ENCODE results near the gene TOMM7.

TOMM7 gene

DNA sequence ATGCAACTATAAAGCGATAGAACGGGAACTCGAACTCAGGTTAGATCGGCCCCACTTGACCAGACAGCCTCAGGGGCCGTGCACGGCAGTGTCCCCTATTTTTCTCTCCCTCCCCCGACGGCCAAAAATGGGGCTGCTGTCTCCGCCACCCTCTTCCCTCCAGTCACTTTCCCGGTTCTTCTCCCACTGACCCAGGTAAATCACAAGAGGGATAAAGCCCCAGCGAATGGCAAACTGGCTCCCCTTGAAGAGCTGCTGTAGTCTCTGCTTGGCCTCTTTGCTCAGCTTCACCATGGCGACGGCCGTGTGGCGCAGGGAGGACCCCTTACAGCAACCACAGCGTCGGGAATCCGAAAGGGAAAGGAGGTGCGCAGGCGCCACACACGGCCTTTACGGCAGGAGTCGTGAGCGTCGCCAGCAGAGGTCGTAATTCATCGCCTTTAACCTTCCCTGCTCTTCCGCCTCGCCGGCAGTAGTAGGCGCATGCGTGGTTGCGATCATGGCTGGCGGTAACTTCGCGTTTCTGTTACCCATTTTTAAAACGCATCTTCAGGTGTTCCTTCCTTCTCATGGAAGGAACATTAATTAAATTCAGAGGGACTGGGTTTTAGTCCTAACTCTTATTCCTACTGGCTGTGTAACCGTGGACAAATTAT, at the start of gene TOMM7:
TOMM7 (minus strand) TSS at position 364 of the 656 bp plus-strand sequence; CDS start at position 294, 70 bp downstream.
- peak; percentile 95 for DNase-seq (ENCODE audit: low spot score)

DNA sequence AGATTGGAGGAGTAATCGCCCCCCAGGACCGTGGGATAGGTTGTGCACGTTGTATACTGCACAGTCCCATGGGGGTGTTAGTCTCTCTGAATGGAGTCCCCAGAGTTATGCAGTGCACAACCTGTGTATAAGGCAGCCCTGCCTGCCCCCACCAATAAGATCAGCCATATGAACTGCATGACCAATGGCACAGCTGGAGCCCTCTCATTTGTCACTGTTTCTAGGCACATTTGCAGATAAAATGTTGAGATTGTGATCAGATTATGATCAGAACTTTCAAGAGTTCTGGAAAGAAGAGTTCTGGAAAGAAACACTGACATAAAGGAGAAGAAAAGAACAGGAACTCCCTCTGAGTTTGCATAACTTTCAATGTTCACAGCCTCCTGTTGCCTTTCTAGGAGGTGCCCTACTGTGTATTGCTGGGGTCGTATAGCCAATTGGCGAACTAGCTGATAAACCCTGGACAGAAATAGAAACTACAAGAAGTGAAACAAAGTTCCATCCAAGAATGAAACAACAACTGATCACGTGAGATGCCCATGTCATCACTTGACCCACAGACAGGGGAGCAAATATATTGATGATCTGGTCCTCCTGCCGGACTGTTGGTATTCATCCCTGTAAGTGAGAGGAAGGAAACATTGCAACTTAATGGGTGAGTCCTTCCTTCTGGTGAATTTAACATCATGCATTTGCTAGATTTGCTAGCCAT, 49.6 kb upstream of the TOMM7 start:
- no peak for DNase-seq (ENCODE audit: low spot score)

DNA sequence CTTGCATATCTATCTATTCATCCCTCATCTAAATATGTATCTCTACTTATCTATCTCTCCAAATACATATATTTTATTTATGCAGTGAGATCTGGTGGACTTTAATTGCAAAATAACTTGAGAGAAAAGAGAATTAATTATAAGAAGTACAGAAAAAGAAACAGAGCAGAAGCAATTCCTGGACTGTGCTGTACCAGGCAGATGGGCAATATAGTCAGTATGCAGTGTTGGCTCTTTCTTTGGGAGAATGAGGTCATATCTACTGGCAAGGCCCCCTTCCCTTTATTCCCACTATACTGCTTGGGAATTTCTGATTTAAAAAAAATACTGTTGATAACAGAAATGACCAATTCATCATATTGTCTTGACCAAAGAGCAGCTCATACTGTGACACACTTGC, 49.0 kb upstream of the TOMM7 start:
- DNase-seq (ENCODE audit: low spot score) = no peak

DNA sequence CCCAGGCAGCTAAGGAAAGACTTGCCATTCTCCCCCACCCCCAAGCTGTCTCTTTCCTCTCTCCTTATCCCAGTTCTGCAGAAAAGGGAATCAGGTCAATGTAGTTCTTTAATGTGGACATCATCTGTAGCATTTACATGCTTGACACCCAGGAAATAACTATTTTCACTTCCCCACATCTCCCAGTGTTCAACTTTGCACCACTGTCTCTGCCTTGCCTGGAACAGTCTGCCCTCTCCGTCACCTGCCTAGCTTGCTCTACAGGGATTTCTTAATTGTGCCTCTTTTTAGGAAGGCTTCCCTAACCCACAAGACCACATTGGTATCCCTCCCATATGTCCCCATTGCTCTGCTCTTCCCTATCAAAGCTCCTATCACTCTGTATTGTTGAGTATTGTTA, 45.9 kb upstream of the TOMM7 start:
- DNase-seq (ENCODE audit: low spot score) = no peak

DNA sequence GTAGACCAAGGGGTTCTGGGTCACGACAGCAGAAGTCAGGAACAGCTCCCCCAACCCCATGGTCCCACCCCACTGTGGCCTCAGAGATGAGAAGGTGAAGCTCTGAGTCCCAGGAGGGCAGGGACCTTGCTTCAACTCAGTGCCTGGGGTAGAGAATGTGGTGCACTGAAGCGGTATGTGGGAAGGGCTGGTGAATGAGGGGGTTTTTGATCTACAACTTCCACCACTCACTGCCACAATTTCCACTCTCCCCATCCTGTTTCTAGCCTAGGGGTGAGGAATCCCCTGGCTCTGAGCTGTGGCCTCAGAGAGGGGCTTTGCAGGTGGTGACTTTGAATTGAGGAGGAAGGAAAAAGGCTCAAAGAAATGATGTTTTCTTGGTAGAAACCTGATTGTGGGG, 44.9 kb upstream of the TOMM7 start:
- DNase-seq (ENCODE audit: low spot score) = no peak

DNA sequence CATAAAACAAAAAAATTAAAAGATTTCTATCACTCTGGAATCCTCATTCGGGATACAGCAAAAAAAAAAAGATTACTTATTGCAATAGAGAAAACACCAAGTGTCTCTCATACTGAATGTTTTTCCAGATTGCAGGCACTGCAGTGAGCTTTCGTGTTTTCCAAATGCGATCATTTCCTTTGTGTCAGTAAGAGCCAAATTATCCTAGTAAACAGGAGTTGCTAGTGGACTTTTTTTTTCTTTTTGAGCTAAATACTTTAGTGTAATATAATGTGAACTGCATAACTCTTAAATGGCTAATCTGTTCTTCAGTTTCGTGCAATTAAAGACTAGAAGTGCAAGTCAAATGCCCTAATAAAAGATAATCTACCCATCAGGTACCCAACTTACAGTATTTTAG, 44.4 kb upstream of the TOMM7 start:
- no peak for DNase-seq (ENCODE audit: low spot score)

DNA sequence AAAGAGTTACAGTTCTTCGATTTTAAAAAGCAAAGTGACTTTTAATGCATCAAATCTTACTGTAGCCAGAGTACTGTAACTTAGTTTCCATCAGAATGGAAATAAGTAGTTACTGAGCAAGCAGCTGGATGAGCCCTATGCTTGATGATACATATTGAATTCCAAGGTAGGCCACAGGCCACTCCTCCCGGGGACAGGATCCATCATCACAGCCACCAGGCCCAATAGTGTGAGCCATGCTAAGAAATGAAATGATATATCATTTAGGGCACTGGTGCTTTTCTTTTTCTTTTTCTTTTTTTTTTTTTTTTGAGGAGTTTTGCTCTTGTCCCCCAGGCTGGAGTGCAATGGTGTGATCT, 42.9 kb upstream of the TOMM7 start:
- DNase-seq (ENCODE audit: low spot score) = no peak

DNA sequence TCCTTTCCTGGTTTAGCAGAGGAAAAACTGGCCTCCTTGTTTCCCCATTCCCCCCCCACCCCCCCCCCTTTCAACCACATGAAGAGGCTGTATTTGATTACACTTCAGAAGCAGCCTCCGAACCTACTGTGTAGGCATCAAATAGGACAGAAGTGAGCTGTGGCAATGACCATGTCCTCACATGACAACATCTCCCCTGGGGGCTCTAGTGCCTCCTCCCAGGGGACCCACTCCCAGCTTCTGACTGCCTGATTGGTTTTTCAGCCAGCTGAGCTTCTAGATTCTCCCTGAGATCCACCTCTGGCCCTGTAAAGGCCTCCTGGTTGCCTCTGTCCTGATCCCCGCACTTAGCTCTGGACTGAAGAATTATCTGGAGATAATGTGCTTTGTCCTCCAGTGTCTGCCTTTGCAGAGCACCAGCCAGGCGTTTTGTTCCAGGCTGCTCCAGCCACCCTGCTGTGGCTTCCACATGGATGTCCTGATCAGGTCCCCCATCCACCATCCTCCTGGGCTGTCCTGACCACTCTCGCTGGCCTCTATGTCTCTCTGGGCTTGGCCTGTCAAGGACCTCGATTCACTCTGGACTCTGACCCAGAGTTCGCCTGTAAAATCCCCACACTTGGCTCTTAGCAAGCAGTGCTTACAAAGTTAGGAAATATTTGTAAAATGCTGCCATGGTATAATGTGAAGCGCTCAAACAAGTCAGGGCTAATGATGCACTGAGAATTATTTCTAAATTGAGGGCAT, 42.4 kb upstream of the TOMM7 start:
- no peak for DNase-seq (ENCODE audit: low spot score)

DNA sequence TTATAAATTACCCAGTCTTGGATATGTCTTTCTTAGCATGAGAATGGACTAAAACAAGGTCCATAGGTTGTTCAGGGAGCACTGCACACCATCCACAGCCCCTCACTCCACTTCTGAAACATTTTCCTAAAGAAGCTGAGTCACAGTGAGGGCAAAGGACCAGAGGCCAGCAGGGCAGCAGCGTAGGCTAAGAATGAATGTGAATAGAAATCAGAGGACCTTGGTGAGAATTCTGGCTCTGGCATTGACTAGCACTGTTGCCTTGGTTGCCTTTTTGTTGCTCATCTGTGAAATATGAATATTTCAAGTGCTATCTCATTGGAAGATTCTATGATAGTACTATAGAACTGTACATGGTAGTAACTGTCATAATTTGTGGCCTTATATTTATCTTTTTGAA, 41.7 kb upstream of the TOMM7 start:
- no peak for DNase-seq (ENCODE audit: low spot score)

DNA sequence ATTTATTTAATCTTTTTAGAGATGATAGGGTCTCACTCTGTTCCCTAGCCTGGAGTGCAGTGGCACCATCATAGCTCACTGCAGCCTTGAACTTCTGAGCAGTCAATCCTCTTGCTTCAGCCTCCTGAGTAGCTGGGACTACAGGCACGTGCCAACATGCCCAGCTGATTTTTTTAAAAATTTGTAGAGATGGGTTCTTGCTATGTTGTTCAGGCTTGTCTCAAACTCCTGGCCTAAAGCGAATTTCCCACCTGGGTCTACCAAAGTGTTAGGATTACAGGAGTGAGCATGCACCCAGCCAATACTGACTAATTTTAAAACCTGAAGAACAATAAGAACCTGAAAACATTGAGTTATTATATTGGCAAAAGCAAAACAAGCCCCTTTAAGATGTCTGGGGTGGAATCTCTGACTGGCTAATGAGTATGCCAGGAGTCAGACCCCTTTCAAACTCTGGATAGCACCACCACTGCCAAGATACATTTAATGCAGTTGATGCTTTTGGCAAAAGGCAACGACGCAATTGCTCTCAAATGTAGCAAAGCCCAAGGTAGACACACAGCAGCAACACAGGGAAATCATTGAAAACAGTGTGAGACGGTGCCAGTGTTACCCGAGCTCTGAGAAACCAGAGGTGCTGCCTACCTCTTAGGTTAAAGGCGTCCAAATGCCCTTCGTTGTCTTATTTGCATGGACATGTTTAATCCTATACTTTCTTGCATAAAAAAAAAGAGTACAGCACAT, 40.7 kb upstream of the TOMM7 start:
- no peak for DNase-seq (ENCODE audit: low spot score)

DNA sequence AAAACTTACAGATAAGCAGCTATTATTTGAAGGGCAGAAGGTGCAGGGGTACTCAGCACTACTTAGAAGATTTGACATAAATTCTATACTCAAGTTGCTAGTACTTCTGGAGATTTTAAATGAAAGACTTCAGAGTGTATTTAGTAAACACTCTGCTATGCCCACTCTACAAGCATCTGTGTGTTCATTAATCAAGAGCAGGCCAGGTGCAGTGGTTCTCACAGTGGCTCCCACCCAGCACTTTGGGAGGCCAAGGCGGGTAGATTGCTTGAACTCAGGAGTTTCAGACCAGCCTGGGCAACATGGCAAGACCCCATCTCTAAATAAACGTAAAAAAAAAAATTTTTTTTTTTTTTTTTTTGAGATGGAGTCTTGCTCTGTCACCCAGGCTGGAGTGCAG, 38.9 kb upstream of the TOMM7 start:
- DNase-seq (ENCODE audit: low spot score) = no peak

DNA sequence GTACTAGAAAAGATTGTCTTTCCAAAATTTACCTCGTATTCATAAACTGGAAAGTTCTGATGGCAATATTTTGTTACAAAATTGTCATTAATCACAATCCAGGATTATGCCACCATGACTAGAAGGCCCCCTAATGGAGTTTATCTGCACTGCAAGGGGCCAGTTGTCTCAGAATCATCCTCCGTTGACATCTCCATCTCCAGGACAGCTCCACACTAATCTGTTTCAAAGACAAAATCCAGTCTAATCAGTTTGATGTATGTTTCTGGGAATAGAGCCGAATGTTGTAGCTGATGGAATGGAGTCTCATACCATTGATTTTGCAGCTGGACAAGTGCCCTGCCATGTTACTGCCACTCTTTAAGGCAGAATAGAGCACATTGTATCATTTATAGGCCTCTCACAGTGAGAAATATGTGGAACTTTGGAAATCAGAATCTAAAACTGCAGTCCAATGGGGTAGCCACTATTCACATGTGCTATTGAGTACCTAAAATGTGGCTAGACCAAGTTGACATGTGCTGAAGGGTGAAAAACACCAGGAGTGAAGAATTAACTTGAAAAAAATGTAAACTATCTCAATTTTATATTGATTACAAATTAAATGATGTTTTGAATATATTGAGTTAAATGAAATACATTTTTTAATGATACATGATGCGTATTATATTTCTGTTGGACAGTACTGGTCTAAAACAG, 38.3 kb upstream of the TOMM7 start:
- peak; percentile 30 for DNase-seq (ENCODE audit: low spot score)

DNA sequence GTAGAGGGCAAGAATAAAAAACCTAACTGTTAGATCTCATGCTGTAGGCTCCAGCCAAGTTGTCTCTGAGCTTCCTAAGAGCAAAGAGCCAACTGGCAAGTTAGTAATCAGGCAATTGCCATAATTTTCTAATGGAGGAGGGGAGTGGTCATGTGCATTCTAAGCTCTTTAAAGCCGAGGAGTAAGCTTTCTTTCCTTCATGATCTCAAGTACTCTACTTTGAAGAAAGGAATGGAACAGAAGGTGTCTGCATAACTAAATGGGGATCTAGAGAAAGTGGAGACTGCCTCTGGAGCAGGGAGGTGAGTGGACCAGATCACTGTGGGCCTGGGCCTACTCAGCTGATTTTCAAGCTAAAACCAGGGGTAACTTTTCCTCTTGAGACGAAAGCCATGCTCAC, 37.7 kb upstream of the TOMM7 start:
- no peak for DNase-seq (ENCODE audit: low spot score)

DNA sequence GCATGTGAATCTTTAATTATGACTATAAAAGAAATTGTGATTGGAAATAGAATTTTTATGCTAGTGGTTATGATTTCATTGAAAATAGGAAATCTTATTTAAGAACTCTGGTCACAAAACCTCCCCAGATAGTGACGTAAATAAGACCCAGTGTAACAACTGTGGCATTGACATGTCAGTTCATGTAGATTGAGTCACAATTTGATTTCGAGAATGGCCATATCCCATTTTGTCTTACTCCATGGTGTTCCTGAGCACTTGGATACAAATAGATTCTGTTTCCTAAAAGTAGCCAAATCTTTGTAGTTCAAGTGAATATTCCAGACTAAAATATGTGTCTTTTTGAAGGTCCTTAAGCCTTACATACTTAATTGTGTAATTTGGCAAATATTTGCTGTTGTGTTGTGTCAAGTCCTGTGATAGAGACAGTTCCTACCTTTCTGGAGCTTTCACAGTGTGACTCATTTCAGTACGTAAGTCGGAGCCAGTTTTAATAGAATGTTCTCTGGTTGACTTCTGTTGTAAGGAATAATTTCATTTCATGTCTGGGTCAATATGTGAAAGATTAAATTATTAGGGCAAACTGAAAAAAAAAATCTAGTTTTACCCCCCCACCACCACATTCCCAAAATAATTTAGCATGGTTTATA, 37.1 kb upstream of the TOMM7 start:
- no peak for DNase-seq (ENCODE audit: low spot score)

DNA sequence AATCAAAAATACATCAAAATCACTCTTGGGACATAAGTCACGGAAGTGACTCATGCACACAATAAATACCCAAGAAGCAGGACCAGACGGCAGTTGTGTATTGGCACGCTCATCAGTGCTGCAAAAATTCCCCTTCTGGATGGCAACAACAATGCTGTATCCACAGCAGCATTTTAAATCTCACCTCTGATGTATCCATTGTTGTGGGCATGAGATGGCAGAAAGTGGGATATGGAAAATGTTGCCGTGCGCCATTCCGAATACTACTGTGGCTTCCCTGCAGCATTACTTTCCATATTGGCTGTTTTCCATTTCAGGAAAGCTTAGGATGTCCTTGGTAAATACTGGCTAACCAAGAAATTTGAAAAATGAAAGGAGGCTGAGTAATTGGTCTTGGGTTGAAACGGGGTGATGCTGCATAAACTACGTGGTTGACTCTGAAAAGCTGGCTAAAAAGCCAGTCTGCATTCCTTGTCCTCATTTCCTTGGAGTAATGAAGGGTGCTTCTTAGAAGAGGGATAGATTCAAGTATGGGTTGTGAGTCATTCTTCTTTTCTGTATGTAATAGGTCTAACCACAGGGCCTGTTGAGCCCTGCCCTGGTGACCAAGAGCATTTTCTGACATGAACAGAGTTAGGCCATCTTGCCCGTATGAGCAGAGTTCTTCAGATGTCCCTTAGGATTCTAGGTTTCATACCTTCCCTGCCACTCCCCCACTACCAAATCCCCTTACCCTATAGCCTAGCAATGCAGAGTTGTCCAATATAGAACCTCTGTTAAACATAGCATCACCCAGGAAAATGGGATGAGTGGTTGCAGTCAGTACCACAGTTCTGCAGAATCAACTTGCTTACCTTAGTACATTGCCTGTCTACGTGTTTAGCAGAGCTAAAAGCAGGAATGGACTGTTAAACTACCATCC, 36.3 kb upstream of the TOMM7 start:
- DNase-seq (ENCODE audit: low spot score) = no peak

DNA sequence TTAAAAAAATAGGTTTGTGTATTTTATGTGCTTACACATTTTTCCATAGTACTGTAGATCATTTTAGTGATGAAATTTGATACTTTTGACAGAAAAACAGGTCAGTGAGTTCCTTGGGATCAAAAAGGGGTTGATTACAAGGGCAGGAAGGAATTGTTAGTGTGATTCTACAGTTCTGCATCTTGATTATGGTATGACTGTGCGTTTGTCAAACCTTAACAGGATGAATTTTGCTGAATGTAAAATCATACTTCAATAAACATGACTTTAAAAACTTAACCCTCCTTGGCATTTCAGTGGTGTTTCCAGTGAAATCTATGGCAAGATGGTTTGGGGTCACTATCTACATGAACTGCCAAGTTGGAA, 35.6 kb upstream of the TOMM7 start:
- DNase-seq (ENCODE audit: low spot score) = no peak

DNA sequence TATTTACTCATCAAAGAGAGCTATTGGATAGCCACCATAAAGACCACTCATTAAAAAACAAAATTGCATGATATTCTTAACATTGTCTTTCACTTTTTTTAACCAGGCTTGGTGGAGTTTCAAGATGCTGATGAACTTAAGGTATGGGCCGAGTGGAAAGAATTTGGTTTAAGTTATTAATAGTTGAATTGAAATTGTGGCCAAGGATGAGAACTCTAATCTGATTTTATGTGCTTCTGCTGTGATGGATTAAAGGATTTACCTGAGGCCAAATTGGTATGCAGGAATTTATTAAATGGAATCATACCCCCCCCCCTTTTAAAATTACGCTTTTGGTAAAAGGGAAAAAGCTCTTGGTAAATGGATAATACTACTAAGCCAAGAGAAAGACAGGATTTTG, 33.8 kb upstream of the TOMM7 start:
- DNase-seq (ENCODE audit: low spot score) = no peak

DNA sequence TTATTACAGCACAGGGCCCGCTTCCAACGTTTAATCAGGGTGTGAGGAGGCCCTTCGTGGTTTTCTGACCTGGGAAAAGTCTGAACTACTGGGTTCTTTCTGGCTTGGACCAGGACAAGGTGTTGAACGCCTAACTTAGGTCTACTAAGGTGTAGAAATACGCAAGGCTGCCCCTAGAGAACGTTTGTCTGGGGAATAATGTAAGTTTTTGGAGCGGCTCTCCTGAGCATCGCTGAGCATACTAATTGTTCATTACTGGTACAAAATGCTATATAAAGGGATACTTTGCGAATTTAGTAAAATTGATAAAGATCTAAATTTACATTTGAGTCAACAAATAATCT, 32.4 kb upstream of the TOMM7 start:
- no peak for DNase-seq (ENCODE audit: low spot score)

DNA sequence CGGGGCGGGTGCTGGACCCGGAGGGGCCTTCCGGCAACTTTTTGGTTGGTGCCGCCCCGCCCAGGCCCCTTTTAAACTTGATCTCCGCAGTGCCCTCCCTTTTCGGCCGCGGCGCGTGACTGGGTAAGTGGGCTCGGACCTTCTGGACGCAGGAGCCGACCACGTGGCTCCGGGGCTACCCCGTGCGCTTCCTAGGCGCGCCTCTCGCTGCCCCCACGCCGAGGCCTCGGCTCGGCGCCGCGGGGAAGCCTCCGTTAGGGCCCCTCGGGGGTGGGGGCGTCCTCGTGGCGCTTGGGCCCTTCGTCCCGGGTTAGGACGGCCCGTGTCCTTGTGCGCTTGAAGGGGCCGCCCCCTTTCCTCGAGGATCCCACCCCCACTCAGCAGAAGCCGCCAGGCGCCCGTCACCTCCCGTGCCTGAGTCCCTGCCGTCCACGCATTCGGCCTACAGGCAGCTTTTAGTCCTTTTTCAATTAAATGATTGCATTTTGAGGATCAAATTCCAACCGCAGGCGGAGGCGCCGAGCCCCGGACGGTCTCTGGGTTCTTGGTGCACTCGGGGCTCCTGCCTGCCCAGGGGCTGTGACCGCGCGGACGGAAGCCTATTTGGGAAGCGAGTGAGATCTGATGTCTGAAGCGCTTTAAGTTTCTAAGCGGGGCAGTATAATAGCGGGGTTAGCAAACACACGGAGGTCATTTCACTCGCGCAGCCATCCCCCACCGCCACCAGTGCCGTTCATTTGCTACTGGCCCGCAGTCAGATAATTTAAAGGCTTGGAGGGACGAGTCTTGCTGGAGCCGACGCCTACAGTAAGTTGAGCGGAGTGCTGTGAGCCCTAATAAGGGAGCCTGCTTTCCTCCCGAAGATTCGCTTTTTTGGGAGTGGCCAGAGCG, 31.8 kb upstream of the TOMM7 start:
- DNase-seq (ENCODE audit: low spot score) = peak; percentile 76
